ENCODE data around the gene ELOA2.
"Not testable (repeated sequence)": the region's sequence is repeated elsewhere in the genome, so short reads cannot be mapped to it uniquely, and the experiment has no call there.

The ELOA2 gene

DNA sequence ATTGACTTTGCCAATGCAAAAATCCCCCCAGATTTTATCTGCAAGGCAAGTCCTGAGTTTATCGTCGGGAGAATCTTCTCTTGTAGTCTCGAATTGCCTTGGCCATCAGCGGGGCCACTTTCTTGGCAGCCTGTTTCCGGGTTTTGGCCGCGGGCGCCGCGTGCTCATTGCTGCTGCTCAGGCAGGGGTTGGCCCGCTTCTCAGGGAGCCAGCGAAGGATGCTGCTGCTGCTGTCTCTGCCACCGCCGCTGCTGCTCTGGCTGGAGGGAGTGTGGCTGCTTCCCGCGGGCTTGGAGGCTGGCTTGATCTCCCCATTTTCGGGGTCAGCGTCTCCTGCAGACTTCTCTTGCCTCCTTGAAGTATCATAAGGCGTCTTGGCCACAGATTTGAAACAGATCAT, 2.5 kb downstream of the ELOA2 start:
- no peaks in the 10 kb centered on the region for H3K27me3 Mint-ChIP-seq
- ATAC-seq (no peak), DNase-seq (no peak)
- H3K4me1 Mint-ChIP-seq: no peaks in the 10 kb centered on the region
- H3K27ac Mint-ChIP-seq: no peak overlapping the region
- no peaks in the 10 kb centered on the region for H3K36me3 Mint-ChIP-seq (ENCODE audit: low read depth)
- H3K9me3 Mint-ChIP-seq: peaks cover 9% of the 10 kb centered on the region
- H3K4me3 Mint-ChIP-seq: no peak overlapping the region

GRCh38 chr18:47030887-47031286, 4.5 kb downstream of the ELOA2 start:
- ATAC-seq; H3K4me1 Mint-ChIP-seq; H3K27ac Mint-ChIP-seq; H3K36me3 Mint-ChIP-seq (ENCODE audit: low read depth); DNase-seq; H3K4me3 Mint-ChIP-seq; H3K9me3 Mint-ChIP-seq; H3K27me3 Mint-ChIP-seq: not testable (repeated sequence)

DNA sequence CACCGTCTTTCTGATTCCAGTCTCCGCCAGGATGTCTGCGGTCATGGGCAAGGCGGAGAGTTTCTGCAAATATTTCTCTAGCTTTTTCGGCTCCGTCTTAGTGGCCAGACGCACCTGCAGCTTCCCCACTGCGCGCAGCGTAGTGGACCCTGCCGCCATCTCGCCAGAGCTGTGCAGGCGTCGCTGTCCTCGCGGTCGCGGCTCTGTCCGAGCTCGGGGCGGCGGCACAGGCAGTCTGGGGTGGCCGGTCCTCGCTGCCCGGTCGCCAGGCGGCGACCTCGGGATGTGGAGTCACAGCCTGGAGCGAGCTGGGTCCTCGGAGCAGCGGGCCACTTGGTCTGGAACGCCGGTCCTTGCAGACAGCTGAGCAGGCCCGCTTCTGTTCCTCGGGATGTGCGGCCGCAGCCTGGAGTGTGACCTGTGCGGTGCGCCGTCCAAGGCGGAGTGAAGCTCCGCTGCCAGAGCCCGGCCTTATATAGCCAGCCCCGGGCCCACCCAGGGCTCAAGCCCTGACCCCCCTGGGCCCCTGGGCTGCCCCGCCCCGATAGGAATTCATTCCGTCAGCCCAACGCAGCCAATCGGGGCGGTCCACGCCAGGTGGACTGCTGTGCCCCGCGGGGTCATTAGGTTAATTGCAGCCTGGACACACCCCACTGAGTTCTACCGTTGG, 5.6 kb downstream of the ELOA2 start:
- not testable (repeated sequence) for H3K27ac Mint-ChIP-seq; H3K4me3 Mint-ChIP-seq; H3K4me1 Mint-ChIP-seq; DNase-seq; H3K27me3 Mint-ChIP-seq; H3K36me3 Mint-ChIP-seq (ENCODE audit: low read depth); H3K9me3 Mint-ChIP-seq
- peak; percentile 22 for ATAC-seq

DNA sequence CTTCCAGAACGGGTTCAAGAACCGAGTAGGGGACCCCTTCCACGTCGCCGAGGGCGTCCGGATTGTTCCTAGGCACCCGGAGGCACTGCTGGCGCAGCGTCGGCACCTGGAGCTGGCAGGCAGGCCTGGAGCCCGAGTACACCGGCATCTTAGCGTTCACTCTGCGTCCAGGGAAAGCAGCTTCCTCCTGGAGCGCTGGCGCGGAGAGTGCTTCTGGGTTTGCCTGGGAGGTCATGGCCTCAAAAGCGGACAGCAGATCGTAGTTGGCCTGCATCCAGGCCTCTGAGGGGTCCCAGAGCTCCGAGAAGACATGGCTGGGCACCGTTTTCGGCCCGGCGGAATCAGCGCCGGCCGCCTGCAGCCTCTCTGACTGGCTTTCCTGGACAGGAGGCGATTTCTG, 6.7 kb downstream of the ELOA2 start:
- H3K27me3 Mint-ChIP-seq; H3K9me3 Mint-ChIP-seq; H3K27ac Mint-ChIP-seq; H3K4me1 Mint-ChIP-seq; DNase-seq; H3K4me3 Mint-ChIP-seq; H3K36me3 Mint-ChIP-seq (ENCODE audit: low read depth); ATAC-seq: not testable (repeated sequence)

DNA sequence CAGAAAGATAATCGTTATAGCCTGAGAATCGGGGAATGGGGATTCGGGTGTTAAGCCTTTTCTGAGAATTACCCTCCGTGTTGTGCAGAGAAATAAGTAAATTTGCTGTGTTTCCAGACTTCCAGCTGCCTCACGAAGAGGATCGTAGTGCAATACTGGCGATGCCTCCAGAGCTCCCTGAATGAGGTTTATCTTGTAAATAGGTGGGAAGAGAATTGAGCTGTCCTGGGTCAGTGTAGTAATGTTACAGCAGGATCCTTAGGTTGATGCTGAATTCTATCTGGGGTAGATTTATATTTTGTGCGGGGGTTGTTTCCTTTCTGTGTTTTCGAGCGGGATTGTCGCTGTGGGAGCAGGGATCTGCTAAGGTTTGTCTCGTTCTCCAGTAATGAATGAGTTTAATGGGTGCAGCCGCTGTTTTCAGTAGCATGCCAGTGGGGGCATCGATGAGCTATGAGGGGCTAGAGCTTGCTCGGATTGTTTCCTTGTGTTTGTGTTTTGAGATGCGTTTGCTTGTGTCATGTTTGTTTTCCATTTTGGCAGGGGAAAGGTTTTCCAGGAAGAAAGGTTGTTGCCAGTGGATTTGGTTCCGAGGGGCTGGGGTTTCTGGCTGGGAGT, 9.8 kb downstream of the ELOA2 start:
- not testable (repeated sequence) for H3K4me3 Mint-ChIP-seq; ATAC-seq; H3K27me3 Mint-ChIP-seq; H3K4me1 Mint-ChIP-seq; H3K36me3 Mint-ChIP-seq (ENCODE audit: low read depth); H3K27ac Mint-ChIP-seq; DNase-seq; H3K9me3 Mint-ChIP-seq

DNA sequence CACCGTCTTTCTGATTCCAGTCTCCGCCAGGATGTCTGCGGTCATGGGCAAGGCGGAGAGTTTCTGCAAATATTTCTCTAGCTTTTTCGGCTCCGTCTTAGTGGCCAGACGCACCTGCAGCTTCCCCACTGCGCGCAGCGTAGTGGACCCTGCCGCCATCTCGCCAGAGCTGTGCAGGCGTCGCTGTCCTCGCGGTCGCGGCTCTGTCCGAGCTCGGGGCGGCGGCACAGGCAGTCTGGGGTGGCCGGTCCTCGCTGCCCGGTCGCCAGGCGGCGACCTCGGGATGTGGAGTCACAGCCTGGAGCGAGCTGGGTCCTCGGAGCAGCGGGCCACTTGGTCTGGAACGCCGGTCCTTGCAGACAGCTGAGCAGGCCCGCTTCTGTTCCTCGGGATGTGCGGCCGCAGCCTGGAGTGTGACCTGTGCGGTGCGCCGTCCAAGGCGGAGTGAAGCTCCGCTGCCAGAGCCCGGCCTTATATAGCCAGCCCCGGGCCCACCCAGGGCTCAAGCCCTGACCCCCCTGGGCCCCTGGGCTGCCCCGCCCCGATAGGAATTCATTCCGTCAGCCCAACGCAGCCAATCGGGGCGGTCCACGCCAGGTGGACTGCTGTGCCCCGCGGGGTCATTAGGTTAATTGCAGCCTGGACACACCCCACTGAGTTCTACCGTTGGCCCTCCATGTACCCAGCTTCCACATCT, 11.5 kb downstream of the ELOA2 start:
- not testable (repeated sequence) for H3K36me3 Mint-ChIP-seq (ENCODE audit: low read depth); H3K4me1 Mint-ChIP-seq; DNase-seq; H3K9me3 Mint-ChIP-seq; H3K27me3 Mint-ChIP-seq; H3K27ac Mint-ChIP-seq; H3K4me3 Mint-ChIP-seq
- peak; percentile 13 for ATAC-seq

- not testable (repeated sequence) for ATAC-seq; H3K4me3 Mint-ChIP-seq; DNase-seq; H3K36me3 Mint-ChIP-seq (ENCODE audit: low read depth); H3K4me1 Mint-ChIP-seq; H3K27me3 Mint-ChIP-seq; H3K9me3 Mint-ChIP-seq; H3K27ac Mint-ChIP-seq
Measured at GRCh38 chr18:47022821-47023220, 12.6 kb downstream of the ELOA2 start.

DNA sequence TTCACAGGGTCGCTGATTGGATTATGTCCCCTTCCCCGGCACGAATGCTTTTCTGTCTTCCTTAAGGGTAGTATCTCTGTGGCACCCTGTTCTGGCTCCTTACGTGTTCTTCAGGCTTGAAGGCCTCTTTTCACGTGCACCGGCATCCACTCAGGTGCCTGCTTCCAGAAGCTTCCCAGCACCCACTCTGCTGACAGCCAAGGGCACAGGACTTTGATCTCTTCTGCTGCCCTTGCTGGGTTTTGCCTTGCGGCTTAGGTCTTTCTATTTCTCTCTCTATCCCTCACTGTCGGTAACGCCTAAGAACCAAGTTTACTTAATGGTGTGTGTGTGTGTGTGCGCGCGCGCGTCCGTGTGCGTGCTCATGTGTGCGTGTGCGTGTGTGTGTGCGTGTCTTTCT, 14.7 kb downstream of the ELOA2 start:
- DNase-seq; H3K36me3 Mint-ChIP-seq (ENCODE audit: low read depth); H3K4me3 Mint-ChIP-seq; H3K27ac Mint-ChIP-seq; H3K4me1 Mint-ChIP-seq; ATAC-seq; H3K27me3 Mint-ChIP-seq; H3K9me3 Mint-ChIP-seq: not testable (repeated sequence)

DNA sequence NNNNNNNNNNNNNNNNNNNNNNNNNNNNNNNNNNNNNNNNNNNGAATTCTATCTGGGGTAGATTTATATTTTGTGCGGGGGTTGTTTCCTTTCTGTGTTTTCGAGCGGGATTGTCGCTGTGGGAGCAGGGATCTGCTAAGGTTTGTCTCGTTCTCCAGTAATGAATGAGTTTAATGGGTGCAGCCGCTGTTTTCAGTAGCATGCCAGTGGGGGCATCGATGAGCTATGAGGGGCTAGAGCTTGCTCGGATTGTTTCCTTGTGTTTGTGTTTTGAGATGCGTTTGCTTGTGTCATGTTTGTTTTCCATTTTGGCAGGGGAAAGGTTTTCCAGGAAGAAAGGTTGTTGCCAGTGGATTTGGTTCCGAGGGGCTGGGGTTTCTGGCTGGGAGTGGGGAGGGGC, 15.6 kb downstream of the ELOA2 start:
- H3K36me3 Mint-ChIP-seq (ENCODE audit: low read depth); ATAC-seq; H3K4me1 Mint-ChIP-seq: not testable (repeated sequence)

More for the DNA sequence above, 15.6 kb downstream of the ELOA2 start:
- not testable (repeated sequence) for DNase-seq, H3K4me3 Mint-ChIP-seq, H3K27me3 Mint-ChIP-seq, H3K27ac Mint-ChIP-seq, H3K9me3 Mint-ChIP-seq

All from activated naive CD8-positive, alpha-beta T cell treated with anti-CD3 and anti-CD28 coated beads, Interleukin-2, amount 50 U/mL, for 24 hours (primary cell).